Measurements from ENCODE around the gene LRRC34.
A peak's percentile ranks its signal among the peaks of the same experiment; 100 is the strongest.

The LRRC34 gene

GRCh38 chr3:169777822-169778221, 34.9 kb downstream of the LRRC34 start:
- POLR2A ChIA-PET, result no interaction called here
- Histone ChIP-seq H3K36me3 (ENCODE audit: control insufficient read depth in 4 of 4, insufficient read depth in 4 of 4, low read length in 3 of 4) (peaks cover 18 to 58% (median 50%) of the 10 kb centered on the region in 4 experiments), H3K4me3 (ENCODE audit: control insufficient read depth in 1 of 7, extremely low read depth in 1 of 7, insufficient read depth in 4 of 7, low read depth in 2 of 7, low read length in 6 of 7) (no peak overlapping the region), H3K27me3 (replicated peaks in 2 of 5; ENCODE audit: control insufficient read depth in 4 of 5, insufficient read depth in 5 of 5, low read length in 4 of 5) (no peaks in the 10 kb centered on the region), H3K4me1 (ENCODE audit: control extremely low read depth in 1 of 4, control insufficient read depth in 4 of 4, insufficient read depth in 4 of 4, low read length in 3 of 4) (peaks cover 7 to 25% (median 17%) of the 10 kb centered on the region in 4 experiments), H3K27ac (ENCODE audit: insufficient read depth in 1 of 2, low read depth in 1 of 2, low read length in 2 of 2, poor library complexity in 1 of 2, severe bottlenecking in 2 of 2) (no peak overlapping the region), H3K9me3 (ENCODE audit: control extremely low read depth in 1 of 5, control insufficient read depth in 4 of 5, insufficient read depth in 2 of 5, low read depth in 1 of 5, low read length in 4 of 5) (no peaks in the 10 kb centered on the region)
- no peak for DNase-seq
- WGBS (ENCODE audit: insufficient coverage), result 94% methylated on average over 3 of the region's 4 CpGs
- CTCF ChIA-PET, result interaction anchor here (0.8 to 1.9 kb wide), 3 partner anchors 12 to 307 kb away, joined by 3 to 7 read pairs (median 4); no protein-coding TSS in a partner anchor

- WGBS (ENCODE audit: insufficient coverage), result 100% methylated on average over 1 of the region's 5 CpGs
- Histone ChIP-seq H3K4me3 (ENCODE audit: control insufficient read depth in 1 of 7, extremely low read depth in 1 of 7, insufficient read depth in 4 of 7, low read depth in 2 of 7, low read length in 6 of 7) (peak overlapping the region in 6 of 7 experiments; percentile 86 to 98 (median 96)), H3K27me3 (replicated peaks in 2 of 5; ENCODE audit: control insufficient read depth in 4 of 5, insufficient read depth in 5 of 5, low read length in 4 of 5) (no peaks in the 10 kb centered on the region), H3K9me3 (ENCODE audit: control extremely low read depth in 1 of 5, control insufficient read depth in 4 of 5, insufficient read depth in 2 of 5, low read depth in 1 of 5, low read length in 4 of 5) (no peaks in the 10 kb centered on the region), H3K27ac (ENCODE audit: insufficient read depth in 1 of 2, low read depth in 1 of 2, low read length in 2 of 2, poor library complexity in 1 of 2, severe bottlenecking in 2 of 2) (peak overlapping the region; percentile 95 to 99), H3K4me1 (ENCODE audit: control extremely low read depth in 1 of 4, control insufficient read depth in 4 of 4, insufficient read depth in 4 of 4, low read length in 3 of 4) (peaks cover 9 to 37% (median 16%) of the 10 kb centered on the region in 4 experiments), H3K36me3 (ENCODE audit: control insufficient read depth in 4 of 4, insufficient read depth in 4 of 4, low read length in 3 of 4) (peaks cover 10 to 38% (median 25%) of the 10 kb centered on the region in 4 experiments)
- POLR2A ChIA-PET, result no interaction called here
- CTCF ChIA-PET, result interaction anchor here (1.0 to 3.5 kb wide), 2 partner anchors 12 to 38 kb away, joined by 4 to 25 read pairs; partner anchors contain the start of genes LRRC34 and LRRIQ4
- no peak for DNase-seq
Measured at GRCh38 chr3:169774186-169774585, 38.5 kb downstream of the LRRC34 start.

- peaks cover 10 to 30% (median 18%) of the 10 kb centered on the region in 4 experiments for H3K36me3 ChIP-seq (ENCODE audit: control insufficient read depth in 4 of 4, insufficient read depth in 4 of 4, low read length in 3 of 4)
- ChIA-PET CTCF (interaction anchor here (1.4 to 3.5 kb wide), 4 partner anchors 10 to 633 kb away, joined by 3 to 25 read pairs (median 4); no protein-coding TSS in a partner anchor), POLR2A (interaction anchor here (1.1 to 1.8 kb wide), 4 partner anchors 9 to 194 kb away, joined by 4 to 12 read pairs (median 5); partner anchors contain the start of genes LRRC34, LRRIQ4 and SEC62)
- no peaks in the 10 kb centered on the region for H3K27me3 ChIP-seq (replicated peaks in 2 of 5; ENCODE audit: control insufficient read depth in 4 of 5, insufficient read depth in 5 of 5, low read length in 4 of 5)
- no peaks in the 10 kb centered on the region for H3K9me3 ChIP-seq (ENCODE audit: control extremely low read depth in 1 of 5, control insufficient read depth in 4 of 5, insufficient read depth in 2 of 5, low read depth in 1 of 5, low read length in 4 of 5)
- peak within 1 kb of the TSS; percentile 95 to 99 for H3K27ac ChIP-seq (ENCODE audit: insufficient read depth in 1 of 2, low read depth in 1 of 2, low read length in 2 of 2, poor library complexity in 1 of 2, severe bottlenecking in 2 of 2)
- H3K4me1 ChIP-seq (ENCODE audit: control extremely low read depth in 1 of 4, control insufficient read depth in 4 of 4, insufficient read depth in 4 of 4, low read length in 3 of 4), result peaks cover 9 to 37% (median 16%) of the 10 kb centered on the region in 4 experiments
- WGBS (ENCODE audit: insufficient coverage), result 0% methylated on average over 43 of the region's 61 CpGs
- DNase-seq, result peak; percentile 95 to 96 (median 96)
- H3K4me3 ChIP-seq (ENCODE audit: control insufficient read depth in 1 of 7, extremely low read depth in 1 of 7, insufficient read depth in 4 of 7, low read depth in 2 of 7, low read length in 6 of 7), result peak within 1 kb of the TSS; percentile 83 to 98 (median 95)
Measured at GRCh38 chr3:169772897-169773816, 39.5 kb downstream of the LRRC34 start, which contains the start of gene MYNN. Gene MYNN, plus strand, starts transcription at chr3:169773396. Its CDS starts 900 bp downstream, at chr3:169774296.

GRCh38 chr3:169772305-169772896, 40.3 kb downstream of the LRRC34 start:
- peak in 1 of 3 donors; percentile 80 for DNase-seq
- Histone ChIP-seq H3K27ac (ENCODE audit: insufficient read depth in 1 of 2, low read depth in 1 of 2, low read length in 2 of 2, poor library complexity in 1 of 2, severe bottlenecking in 2 of 2) (peak overlapping the region; percentile 95 to 99), H3K4me3 (ENCODE audit: control insufficient read depth in 1 of 7, extremely low read depth in 1 of 7, insufficient read depth in 4 of 7, low read depth in 2 of 7, low read length in 6 of 7) (peak overlapping the region; percentile 83 to 98 (median 95)), H3K9me3 (ENCODE audit: control extremely low read depth in 1 of 5, control insufficient read depth in 4 of 5, insufficient read depth in 2 of 5, low read depth in 1 of 5, low read length in 4 of 5) (no peaks in the 10 kb centered on the region), H3K4me1 (ENCODE audit: control extremely low read depth in 1 of 4, control insufficient read depth in 4 of 4, insufficient read depth in 4 of 4, low read length in 3 of 4) (peaks cover 9 to 37% (median 16%) of the 10 kb centered on the region in 4 experiments), H3K27me3 (replicated peaks in 2 of 5; ENCODE audit: control insufficient read depth in 4 of 5, insufficient read depth in 5 of 5, low read length in 4 of 5) (no peaks in the 10 kb centered on the region), H3K36me3 (ENCODE audit: control insufficient read depth in 4 of 4, insufficient read depth in 4 of 4, low read length in 3 of 4) (peaks cover 6 to 22% (median 12%) of the 10 kb centered on the region in 4 experiments)
- CTCF ChIA-PET, result interaction anchor here (1.4 to 3.5 kb wide), 4 partner anchors 10 to 632 kb away, joined by 3 to 25 read pairs (median 4); no protein-coding TSS in a partner anchor
- POLR2A ChIA-PET, result interaction anchor here (0.6 to 1.8 kb wide), 6 partner anchors 9 to 195 kb away, joined by 3 to 12 read pairs (median 4); partner anchors contain the start of genes LRRC34, LRRIQ4 and SEC62
- WGBS (ENCODE audit: insufficient coverage), result 2% methylated on average over 10 of the region's 15 CpGs

- peak overlapping the region; percentile 95 to 99 for H3K27ac ChIP-seq (ENCODE audit: insufficient read depth in 1 of 2, low read depth in 1 of 2, low read length in 2 of 2, poor library complexity in 1 of 2, severe bottlenecking in 2 of 2)
- peaks cover 6 to 18% (median 8%) of the 10 kb centered on the region in 4 experiments for H3K36me3 ChIP-seq (ENCODE audit: control insufficient read depth in 4 of 4, insufficient read depth in 4 of 4, low read length in 3 of 4)
- CTCF ChIA-PET, result interaction anchor here (0.6 to 3.5 kb wide), 3 partner anchors 9 to 1617 kb away, joined by 3 to 25 read pairs (median 3); no protein-coding TSS in a partner anchor
- POLR2A ChIA-PET, result interaction anchor here (0.6 to 1.8 kb wide), 3 partner anchors 8 to 103 kb away, joined by 3 to 12 read pairs (median 4); no protein-coding TSS in a partner anchor
- H3K9me3 ChIP-seq (ENCODE audit: control extremely low read depth in 1 of 5, control insufficient read depth in 4 of 5, insufficient read depth in 2 of 5, low read depth in 1 of 5, low read length in 4 of 5), result no peaks in the 10 kb centered on the region
- 0% methylated on average over 11 of the region's 27 CpGs for WGBS (ENCODE audit: insufficient coverage)
- peak; percentile 88 to 95 (median 91) for DNase-seq
- peaks cover 9 to 37% (median 16%) of the 10 kb centered on the region in 4 experiments for H3K4me1 ChIP-seq (ENCODE audit: control extremely low read depth in 1 of 4, control insufficient read depth in 4 of 4, insufficient read depth in 4 of 4, low read length in 3 of 4)
- H3K4me3 ChIP-seq (ENCODE audit: control insufficient read depth in 1 of 7, extremely low read depth in 1 of 7, insufficient read depth in 4 of 7, low read depth in 2 of 7, low read length in 6 of 7), result peak overlapping the region; percentile 14 to 98 (median 95)
- H3K27me3 ChIP-seq (replicated peaks in 2 of 5; ENCODE audit: control insufficient read depth in 4 of 5, insufficient read depth in 5 of 5, low read length in 4 of 5), result no peaks in the 10 kb centered on the region
Measured at GRCh38 chr3:169771497-169772304, 41.0 kb downstream of the LRRC34 start.

Data from common myeloid progenitor, CD34-positive (primary cell).